Measurements from ENCODE around the gene ERF. TPM values are rescaled to one million over a fixed set of nuclear protein-coding genes. Genes with fewer than 3 reads are reported as not detected.
A peak's percentile ranks its signal among the peaks of the same experiment; 100 is the strongest.

Gene ERF
- polyA plus RNA-seq, 1 of the 3 experiments (the other 2 are of a cell fraction): 89.6 TPM

- TF ChIP-seq GATA2 (CRISPR knock-in tag; IDR thresholded peaks at IDR 0.05): no peak
- TF ChIP-seq ELF1 (IDR thresholded peaks at IDR 0.05): no peak
- no peak for TF ChIP-seq MXI1 (IDR thresholded peaks at IDR 0.05; ENCODE audit: low read depth, low read length)
- no peak for TF ChIP-seq USF2 (IDR thresholded peaks at IDR 0.05; ENCODE audit: borderline replicate concordance, low read depth, low read length)
- TF ChIP-seq, protein P1, sequence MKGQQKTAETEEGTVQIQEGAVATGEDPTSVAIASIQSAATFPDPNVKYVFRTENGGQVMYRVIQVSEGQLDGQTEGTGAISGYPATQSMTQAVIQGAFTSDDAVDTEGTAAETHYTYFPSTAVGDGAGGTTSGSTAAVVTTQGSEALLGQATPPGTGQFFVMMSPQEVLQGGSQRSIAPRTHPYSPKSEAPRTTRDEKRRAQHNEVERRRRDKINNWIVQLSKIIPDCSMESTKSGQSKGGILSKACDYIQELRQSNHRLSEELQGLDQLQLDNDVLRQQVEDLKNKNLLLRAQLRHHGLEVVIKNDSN (IDR thresholded peaks at IDR 0.05; ENCODE audit: borderline replicate concordance, low read depth): no peak
- no peak for TF ChIP-seq RCOR1 (IDR thresholded peaks at IDR 0.05; ENCODE audit: low read length)
- no peak for TF ChIP-seq ZBTB33 (IDR thresholded peaks at IDR 0.05; ENCODE audit: borderline replicate concordance, low read depth)
- Histone ChIP-seq H3K4me3 (ENCODE audit: low read depth in 2 of 2, low read length in 1 of 2) (no peak overlapping the region), H3K4me2 (peak overlapping the region; percentile 11; the same call in 1 of the 2 replicates), H3K9ac (no peak overlapping the region), H3K36me3 (replicated peaks in 1 of 2; ENCODE audit: control insufficient read depth in 1 of 2, insufficient read depth in 2 of 2, low read length in 1 of 2) (peaks cover 10 to 23% of the 10 kb centered on the region in 2 experiments), H3F3A (replicated peaks; ENCODE audit: insufficient read depth) (peaks cover 57% of the 10 kb centered on the region), H3K27me3 (ENCODE audit: insufficient read depth) (no peaks in the 10 kb centered on the region), H4K20me1 (ENCODE audit: insufficient read depth) (peaks cover 69% of the 10 kb centered on the region), H3K27ac (ENCODE audit: low read depth in 2 of 2, low read length in 1 of 2) (peak overlapping the region in 1 of 2 experiments; percentile 38; a peak in 2 of 4 replicates), H3K9me3 (no peaks in the 10 kb centered on the region), H2AFZ (ENCODE audit: low read depth) (no peak overlapping the region), H3K9me2 (no peaks in the 10 kb centered on the region), H3K4me1 (ENCODE audit: control insufficient read depth in 1 of 2, insufficient read depth in 2 of 2, low read depth in 1 of 2, low read length in 1 of 2) (peaks cover 30 to 46% of the 10 kb centered on the region in 2 experiments), H3K79me2 (ENCODE audit: insufficient read depth) (peaks cover 62% of the 10 kb centered on the region)
- WGBS (ENCODE audit: low lambda C conversion rate): 94% methylated on average over 35 of the region's 41 CpGs
- POLR2A ChIA-PET: interaction anchor here (0.7 to 3.3 kb wide), 2 partner anchors 30 to 74 kb away, joined by 3 to 35 read pairs; no protein-coding TSS in a partner anchor
- CTCF ChIA-PET: interaction anchor here (1.2 to 14.8 kb wide), 3 partner anchors 31 to 74 kb away, joined by 4 to 205 read pairs (median 51); no protein-coding TSS in a partner anchor
- DNase-seq: no peak
Measured at GRCh38 chr19:42248270-42249148, 6.4 kb downstream of the ERF start.

DNA sequence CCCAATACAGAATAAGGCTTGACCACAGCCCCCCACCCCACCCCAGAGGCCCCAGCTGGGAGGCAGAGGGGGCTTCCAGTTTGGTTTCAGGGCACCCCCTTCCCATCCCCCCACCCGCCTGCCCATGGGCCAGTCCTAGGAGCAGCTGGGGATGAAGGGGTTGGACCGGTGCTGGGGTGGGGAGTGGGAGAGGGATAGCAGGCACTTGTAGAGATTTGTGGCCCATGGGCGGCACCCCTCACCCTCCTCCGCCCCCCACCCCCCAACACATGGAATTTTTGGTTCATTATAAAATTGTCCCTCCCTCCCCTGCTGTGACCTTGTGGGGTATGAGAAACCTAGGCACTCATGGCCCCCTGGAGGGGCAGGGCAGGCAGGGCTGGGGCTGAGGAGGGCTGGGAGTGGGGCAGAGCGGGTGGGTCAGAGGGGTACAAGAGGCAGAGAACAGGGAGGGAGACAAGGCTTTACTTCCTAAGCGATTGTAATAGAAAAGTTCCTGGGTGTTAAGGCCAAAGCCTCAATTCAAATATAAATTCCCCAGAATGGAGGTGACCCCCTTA is 7.2 kb downstream of the ERF start:
- peaks cover 55% of the 10 kb centered on the region for H3K79me2 ChIP-seq (ENCODE audit: insufficient read depth)
- peak overlapping the region in 1 of 2 experiments; percentile 83; a peak in 3 of 4 replicates for H3K27ac ChIP-seq (ENCODE audit: low read depth in 2 of 2, low read length in 1 of 2)
- TF ChIP-seq SIN3A (IDR thresholded peaks at IDR 0.05; ENCODE audit: borderline replicate concordance, low read depth, low read length) (no peak), JUND (IDR thresholded peaks at IDR 0.05) (no peak), FOXJ3 (CRISPR knock-in tag; IDR thresholded peaks at IDR 0.05) (no peak), TCF12 (IDR thresholded peaks at IDR 0.05) (no peak), EZH2phosphoT487 (IDR thresholded peaks at IDR 0.05; ENCODE audit: borderline replicate concordance, low read depth) (no peak)
- no peak overlapping the region for H3K4me2 ChIP-seq
- no peak for DNase-seq
- H3F3A ChIP-seq (replicated peaks; ENCODE audit: insufficient read depth): peaks cover 59% of the 10 kb centered on the region
- H3K27me3 ChIP-seq (ENCODE audit: insufficient read depth): no peaks in the 10 kb centered on the region
- H3K9ac ChIP-seq: no peak overlapping the region
- WGBS (ENCODE audit: low lambda C conversion rate): 91% methylated on average over 6 of the region's 6 CpGs
- POLR2A ChIA-PET: interaction anchor here (0.6 to 3.3 kb wide), 2 partner anchors 31 to 81 kb away, joined by 3 to 35 read pairs; no protein-coding TSS in a partner anchor
- no peak overlapping the region for H2AFZ ChIP-seq (ENCODE audit: low read depth)
- H3K4me3 ChIP-seq (ENCODE audit: low read depth in 2 of 2, low read length in 1 of 2): no peak overlapping the region
- no peaks in the 10 kb centered on the region for H3K9me2 ChIP-seq
- H4K20me1 ChIP-seq (ENCODE audit: insufficient read depth): peaks cover 62% of the 10 kb centered on the region
- H3K4me1 ChIP-seq (ENCODE audit: control insufficient read depth in 1 of 2, insufficient read depth in 2 of 2, low read depth in 1 of 2, low read length in 1 of 2): peaks cover 30 to 43% of the 10 kb centered on the region in 2 experiments
- H3K36me3 ChIP-seq (replicated peaks in 1 of 2; ENCODE audit: control insufficient read depth in 1 of 2, insufficient read depth in 2 of 2, low read length in 1 of 2): peaks cover 10 to 23% of the 10 kb centered on the region in 2 experiments
- no peaks in the 10 kb centered on the region for H3K9me3 ChIP-seq
- CTCF ChIA-PET: interaction anchor here (1.2 to 14.8 kb wide), 4 partner anchors 32 to 75 kb away, joined by 4 to 205 read pairs (median 33); no protein-coding TSS in a partner anchor

Data from SK-N-SH (cell line).